Neural cell (in vitro differentiated cells): ENCODE measurements around the gene STN1. TPM values are rescaled to one million over a fixed set of nuclear protein-coding genes. Genes with fewer than 3 reads are reported as not detected.
"Not testable (repeated sequence)": the region's sequence is repeated elsewhere in the genome, so short reads cannot be mapped to it uniquely, and the experiment has no call there.

ENCODE experiments used
- H2AFZ ChIP-seq: fragments of 200-600, 300-800 bp; sonication (generic), shearing (Covaris generic); 2 replicates; pipeline ENCODE4 v1.6.0; 2014; ENCODE audit warnings: low read depth, mild to moderate bottlenecking, antibody characterized with exemption, low read length, moderate library complexity
- H3F3A ChIP-seq: fragments of 200-600 bp; shearing (Covaris generic); 2 replicates; pipeline ENCODE4 v1.6.1; 2016; ENCODE audit warnings: mild to moderate bottlenecking, moderate library complexity, mixed read lengths, antibody characterized with exemption, low read length; ENCODE audit not compliant: insufficient read depth, poor library complexity, severe bottlenecking
- H3K27ac ChIP-seq: fragments of 200-600, 300-800 bp; sonication (generic), shearing (Covaris generic); 2 replicates; pipeline ENCODE4 v1.5.1; 2014; ENCODE audit warnings: mild to moderate bottlenecking, low read length, moderate library complexity
- H3K27me3 ChIP-seq: fragments of 300-800, 200-600 bp; sonication (generic), shearing (Covaris generic); 2 replicates; pipeline ENCODE4 v1.6.0; 2014; ENCODE audit warnings: mild to moderate bottlenecking, low read depth, low read length, moderate library complexity; ENCODE audit not compliant: insufficient read depth
- H3K36me3 ChIP-seq: fragments of 300-800, 200-600 bp; sonication (generic), shearing (Covaris generic); 2 replicates; pipeline ENCODE4 v1.5.1; 2014; ENCODE audit warnings: mild to moderate bottlenecking, antibody characterized with exemption, low read length, moderate library complexity; ENCODE audit not compliant: insufficient read depth
- H3K4me2 ChIP-seq: fragments of 300-800, 200-600 bp; sonication (generic), shearing (Covaris generic); 2 replicates; pipeline ENCODE4 v1.6.0; 2014; ENCODE audit warnings: mild to moderate bottlenecking, low read length
- H3K4me3 ChIP-seq: fragments of 300-800, 200-600 bp; sonication (generic), shearing (Covaris generic); 2 replicates; pipeline ENCODE4 v1.5.1; 2014; ENCODE audit warnings: mild to moderate bottlenecking, low read length, moderate library complexity
- H3K79me2 ChIP-seq: fragments of 200-600 bp; shearing (Covaris generic); replicated peaks from 2 replicates; pipeline ENCODE4 v1.6.0; 2014; ENCODE audit warnings: mild to moderate bottlenecking, low read length, moderate library complexity; ENCODE audit not compliant: insufficient read depth
- H3K9ac ChIP-seq: fragments of 300-800, 200-600 bp; sonication (generic), shearing (Covaris generic); 2 replicates; pipeline ENCODE4 v1.6.1; 2016; ENCODE audit warnings: mild to moderate bottlenecking, low read length, mixed read lengths
- H3K9me2 ChIP-seq: fragments of 200-600 bp; shearing (Covaris generic); 2 replicates; pipeline ENCODE4 v1.6.1; 2016; ENCODE audit warnings: mild to moderate bottlenecking, low read length, mixed read lengths; ENCODE audit not compliant: insufficient read depth
- H3K9me3 ChIP-seq: fragments of 200-600, 300-800 bp; sonication (generic), shearing (Covaris generic); 2 replicates; pipeline ENCODE4 v1.6.1; 2016; ENCODE audit warnings: mild to moderate bottlenecking, mixed run types, low read length, moderate library complexity, mixed read lengths
- H4K20me1 ChIP-seq: fragments of 200-600 bp; shearing (Covaris generic); 2 replicates; pipeline ENCODE4 v1.6.1; 2016; ENCODE audit warnings: mild to moderate bottlenecking, mixed run types; ENCODE audit not compliant: insufficient read depth
- EP300 ChIP-seq: fragments of 450-650 bp; conservative IDR thresholded peaks from 2 replicates; pipeline ENCODE4 v1.6.1; 2014; ENCODE audit warnings: antibody characterized with exemption, mild to moderate bottlenecking, moderate library complexity; ENCODE audit not compliant: poor library complexity, severe bottlenecking
- EZH2 ChIP-seq: fragments of 200-600, 300-800 bp; shearing (Covaris generic), sonication (generic); IDR thresholded peaks from 2 replicates; pipeline ENCODE4 v1.6.1; 2014; ENCODE audit warnings: antibody characterized with exemption, low read length, borderline replicate concordance, mild to moderate bottlenecking; ENCODE audit not compliant: insufficient read depth, poor library complexity, severe bottlenecking
- MXI1 ChIP-seq: fragments of 450-650 bp; conservative IDR thresholded peaks from 2 replicates; pipeline ENCODE4 v1.6.1; 2014; ENCODE audit warnings: antibody characterized with exemption, mild to moderate bottlenecking; ENCODE audit not compliant: poor library complexity, severe bottlenecking
- POLR2AphosphoS5 ChIP-seq: IDR thresholded peaks from 2 replicates; pipeline ENCODE4 v1.6.1; 2012
- RAD21 ChIP-seq: fragments of 450-650 bp; conservative IDR thresholded peaks from 2 replicates; pipeline ENCODE4 v1.6.1; 2014; ENCODE audit warnings: antibody characterized with exemption, mild to moderate bottlenecking, moderate library complexity
- SMC3 ChIP-seq: fragments of 450-650 bp; conservative IDR thresholded peaks from 2 replicates; pipeline ENCODE4 v1.6.1; 2014; ENCODE audit warnings: antibody characterized with exemption, mild to moderate bottlenecking, moderate library complexity; ENCODE audit not compliant: poor library complexity
- TAF1 ChIP-seq: IDR thresholded peaks from 2 replicates; pipeline ENCODE4 v1.6.1; 2012; ENCODE audit warnings: low read depth
- polyA plus RNA-seq: library from polyadenylated mRNA; depleted of rRNA; stranded (reverse); fragments of >200 nt; gene quantifications from 2 replicates; pipeline ENCODE4 v1.2.3, GENCODE V29; 2014
- TF ChIP-seq, protein P1 (sequence below): fragments of 450-650 bp; IDR thresholded peaks from 2 replicates; pipeline ENCODE4 v1.5.1; 2014; ENCODE audit warnings: antibody characterized with exemption, mild to moderate bottlenecking, moderate library complexity; ENCODE audit not compliant: poor library complexity, severe bottlenecking
- TF ChIP-seq, protein P2 (sequence below): IDR thresholded peaks from 2 replicates; pipeline ENCODE4 v1.6.1; 2012; ENCODE audit warnings: borderline replicate concordance

STN1 gene
- polyA plus RNA-seq, 1 donor from 2014 or later, result 9.4 TPM

DNA sequence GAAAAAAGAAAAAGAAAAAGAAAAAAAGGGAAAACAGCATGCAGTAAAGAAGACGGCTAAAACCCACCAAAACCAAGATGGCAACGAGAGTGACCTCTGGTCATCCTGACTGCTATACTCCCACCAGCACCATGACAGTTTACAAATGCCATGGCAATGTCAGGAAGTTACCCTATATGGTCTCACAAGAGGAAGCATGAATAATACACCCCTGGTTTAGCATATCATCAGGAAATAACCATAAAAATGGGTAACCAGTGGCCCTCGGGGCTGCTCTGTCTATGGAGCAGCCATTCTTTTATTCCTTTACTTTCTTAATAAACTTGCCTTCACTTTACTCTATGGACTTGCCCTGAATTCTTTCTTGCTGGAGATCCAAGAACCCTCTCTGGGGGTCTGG, 72.6 kb downstream of the STN1 start:
- H3K27ac ChIP-seq, H2AFZ ChIP-seq, H3K27me3 ChIP-seq, H3K36me3 ChIP-seq, H4K20me1 ChIP-seq, H3F3A ChIP-seq, H3K4me3 ChIP-seq, H3K79me2 ChIP-seq, H3K4me2 ChIP-seq, H3K9me2 ChIP-seq, H3K9ac ChIP-seq, H3K9me3 ChIP-seq: not testable (repeated sequence)

DNA sequence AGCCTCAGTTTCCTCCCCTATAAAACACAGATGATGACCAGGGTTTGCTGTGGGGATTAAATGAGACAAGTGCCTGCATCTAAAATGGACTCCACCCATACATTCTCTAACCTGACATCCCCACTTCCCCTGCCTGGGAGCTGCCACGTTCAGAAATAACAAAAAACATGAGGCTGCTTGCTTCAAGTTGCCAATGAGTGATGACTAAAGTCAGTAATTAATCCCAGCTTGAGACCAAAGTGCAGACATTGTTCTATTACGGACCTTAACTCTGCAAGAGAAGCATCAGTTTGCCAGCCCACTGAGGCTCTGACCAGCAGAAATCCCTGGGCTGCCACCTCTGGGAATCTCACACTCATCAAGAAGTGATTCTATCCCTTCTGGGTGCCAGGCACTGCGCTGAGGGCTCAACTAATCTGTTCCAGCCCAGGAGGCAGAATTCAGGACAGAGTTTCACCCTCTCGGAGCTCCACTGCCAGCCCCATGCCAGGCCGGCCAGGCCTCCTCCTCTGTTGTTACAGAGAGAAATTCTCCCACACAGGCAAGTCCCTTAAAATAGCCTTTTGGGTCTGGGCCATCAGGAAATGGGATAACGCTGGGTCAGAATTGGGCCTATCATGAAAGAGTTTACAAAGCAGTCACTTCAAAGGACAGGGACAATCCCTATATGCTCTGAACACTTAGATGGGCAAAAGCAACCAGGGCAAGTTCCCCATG, 74.0 kb downstream of the STN1 start:
- no peak overlapping the region for H3K4me3 ChIP-seq
- H2AFZ ChIP-seq, result no peak overlapping the region
- H3K9me3 ChIP-seq, result no peaks in the 10 kb centered on the region
- no peaks in the 10 kb centered on the region for H3K36me3 ChIP-seq
- no peak overlapping the region for H3K9ac ChIP-seq
- TF ChIP-seq, protein P1, sequence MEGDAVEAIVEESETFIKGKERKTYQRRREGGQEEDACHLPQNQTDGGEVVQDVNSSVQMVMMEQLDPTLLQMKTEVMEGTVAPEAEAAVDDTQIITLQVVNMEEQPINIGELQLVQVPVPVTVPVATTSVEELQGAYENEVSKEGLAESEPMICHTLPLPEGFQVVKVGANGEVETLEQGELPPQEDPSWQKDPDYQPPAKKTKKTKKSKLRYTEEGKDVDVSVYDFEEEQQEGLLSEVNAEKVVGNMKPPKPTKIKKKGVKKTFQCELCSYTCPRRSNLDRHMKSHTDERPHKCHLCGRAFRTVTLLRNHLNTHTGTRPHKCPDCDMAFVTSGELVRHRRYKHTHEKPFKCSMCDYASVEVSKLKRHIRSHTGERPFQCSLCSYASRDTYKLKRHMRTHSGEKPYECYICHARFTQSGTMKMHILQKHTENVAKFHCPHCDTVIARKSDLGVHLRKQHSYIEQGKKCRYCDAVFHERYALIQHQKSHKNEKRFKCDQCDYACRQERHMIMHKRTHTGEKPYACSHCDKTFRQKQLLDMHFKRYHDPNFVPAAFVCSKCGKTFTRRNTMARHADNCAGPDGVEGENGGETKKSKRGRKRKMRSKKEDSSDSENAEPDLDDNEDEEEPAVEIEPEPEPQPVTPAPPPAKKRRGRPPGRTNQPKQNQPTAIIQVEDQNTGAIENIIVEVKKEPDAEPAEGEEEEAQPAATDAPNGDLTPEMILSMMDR, result no peak
- TF ChIP-seq SMC3 (no peak), EP300 (no peak), MXI1 (no peak), TAF1 (no peak), POLR2AphosphoS5 (no peak)
- no peaks in the 10 kb centered on the region for H3K27me3 ChIP-seq
- no peaks in the 10 kb centered on the region for H3K79me2 ChIP-seq
- H3F3A ChIP-seq, result no peaks in the 10 kb centered on the region
- no peaks in the 10 kb centered on the region for H4K20me1 ChIP-seq
- H3K4me2 ChIP-seq, result no peak overlapping the region
- H3K9me2 ChIP-seq, result no peaks in the 10 kb centered on the region
- no peak overlapping the region for H3K27ac ChIP-seq

DNA sequence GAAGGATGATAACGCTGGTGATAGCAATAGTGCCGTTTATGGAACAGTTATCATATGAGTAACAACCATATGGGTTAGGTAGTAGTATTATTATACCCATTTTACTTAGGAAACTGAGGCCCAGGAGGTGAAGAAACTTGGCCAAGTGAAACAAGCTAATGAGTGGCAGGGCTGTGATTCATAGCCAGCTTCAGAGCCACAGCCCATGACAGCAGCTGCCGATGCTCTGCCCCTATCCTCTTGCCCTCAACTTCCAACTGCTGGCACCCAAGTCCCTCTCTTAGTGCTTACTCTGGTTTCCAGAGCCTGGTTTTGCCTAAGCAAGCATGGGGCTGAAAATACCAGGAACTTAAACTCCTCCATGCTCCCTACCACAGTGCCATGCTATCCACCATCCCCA, 74.9 kb downstream of the STN1 start:
- Histone ChIP-seq H4K20me1 (no peaks in the 10 kb centered on the region), H3K4me3 (no peak overlapping the region), H3K27ac (no peak overlapping the region), H3K4me2 (no peak overlapping the region), H3K9ac (no peak overlapping the region), H3K9me3 (no peaks in the 10 kb centered on the region), H3K27me3 (no peaks in the 10 kb centered on the region), H3K79me2 (no peaks in the 10 kb centered on the region), H3F3A (no peaks in the 10 kb centered on the region), H3K36me3 (no peaks in the 10 kb centered on the region), H2AFZ (no peak overlapping the region), H3K9me2 (no peaks in the 10 kb centered on the region)
- no peak for TF ChIP-seq EZH2
- no peak for TF ChIP-seq TAF1
- no peak for TF ChIP-seq POLR2AphosphoS5
- no peak for TF ChIP-seq EP300
- TF ChIP-seq SMC3, result no peak
- TF ChIP-seq, protein P1, result no peak
- no peak for TF ChIP-seq MXI1
- no peak for TF ChIP-seq RAD21
- TF ChIP-seq, protein P2, sequence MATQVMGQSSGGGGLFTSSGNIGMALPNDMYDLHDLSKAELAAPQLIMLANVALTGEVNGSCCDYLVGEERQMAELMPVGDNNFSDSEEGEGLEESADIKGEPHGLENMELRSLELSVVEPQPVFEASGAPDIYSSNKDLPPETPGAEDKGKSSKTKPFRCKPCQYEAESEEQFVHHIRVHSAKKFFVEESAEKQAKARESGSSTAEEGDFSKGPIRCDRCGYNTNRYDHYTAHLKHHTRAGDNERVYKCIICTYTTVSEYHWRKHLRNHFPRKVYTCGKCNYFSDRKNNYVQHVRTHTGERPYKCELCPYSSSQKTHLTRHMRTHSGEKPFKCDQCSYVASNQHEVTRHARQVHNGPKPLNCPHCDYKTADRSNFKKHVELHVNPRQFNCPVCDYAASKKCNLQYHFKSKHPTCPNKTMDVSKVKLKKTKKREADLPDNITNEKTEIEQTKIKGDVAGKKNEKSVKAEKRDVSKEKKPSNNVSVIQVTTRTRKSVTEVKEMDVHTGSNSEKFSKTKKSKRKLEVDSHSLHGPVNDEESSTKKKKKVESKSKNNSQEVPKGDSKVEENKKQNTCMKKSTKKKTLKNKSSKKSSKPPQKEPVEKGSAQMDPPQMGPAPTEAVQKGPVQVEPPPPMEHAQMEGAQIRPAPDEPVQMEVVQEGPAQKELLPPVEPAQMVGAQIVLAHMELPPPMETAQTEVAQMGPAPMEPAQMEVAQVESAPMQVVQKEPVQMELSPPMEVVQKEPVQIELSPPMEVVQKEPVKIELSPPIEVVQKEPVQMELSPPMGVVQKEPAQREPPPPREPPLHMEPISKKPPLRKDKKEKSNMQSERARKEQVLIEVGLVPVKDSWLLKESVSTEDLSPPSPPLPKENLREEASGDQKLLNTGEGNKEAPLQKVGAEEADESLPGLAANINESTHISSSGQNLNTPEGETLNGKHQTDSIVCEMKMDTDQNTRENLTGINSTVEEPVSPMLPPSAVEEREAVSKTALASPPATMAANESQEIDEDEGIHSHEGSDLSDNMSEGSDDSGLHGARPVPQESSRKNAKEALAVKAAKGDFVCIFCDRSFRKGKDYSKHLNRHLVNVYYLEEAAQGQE, result no peak
